CD14-positive monocyte (primary cell): ENCODE measurements around the gene LCORL. TPM values are rescaled to one million over a fixed set of nuclear protein-coding genes. Genes with fewer than 3 reads are reported as not detected.

Experiments used
- DNase-seq, 3 donors: peaks; one replicate each; pipeline ENCODE4 v3.0.0-alpha.2; 2011 to 2022
- H2AFZ ChIP-seq: 2 replicates; pipeline ENCODE4 v1.6.0; 2012; ENCODE audit warnings: mild to moderate bottlenecking, low read depth, low read length, inconsistent platforms; ENCODE audit not compliant: insufficient read depth, poor library complexity, severe bottlenecking
- H3K27ac ChIP-seq, 2 donors: 1 replicate in 1 of 2; 2 replicates in 1 of 2; pipeline ENCODE4 v1.5.1; 2012 to 2013; ENCODE audit warnings: low read length in 2 of 2, control low read depth in 1 of 2, inconsistent platforms in 1 of 2, low read depth in 1 of 2, mild to moderate bottlenecking in 1 of 2
- H3K27me3 ChIP-seq, 2 donors: one replicate each; pipeline versions ENCODE4 v1.6.0 to v1.6.1; 2011 to 2013; ENCODE audit warnings: low read length in 2 of 2; ENCODE audit not compliant: control insufficient read depth in 2 of 2, insufficient read depth in 2 of 2
- H3K36me3 ChIP-seq, 2 donors: replicated peaks in 1 of 2; 1 replicate in 1 of 2; 2 replicates in 1 of 2; pipeline versions ENCODE4 v1.5.1 to v1.6.1; 2012 to 2013; ENCODE audit warnings: low read length in 2 of 2, control low read depth in 1 of 2, inconsistent platforms in 1 of 2, mild to moderate bottlenecking in 1 of 2; ENCODE audit not compliant: insufficient read depth in 2 of 2, control insufficient read depth in 1 of 2
- H3K4me1 ChIP-seq, 2 donors: 1 replicate in 1 of 2; 2 replicates in 1 of 2; pipeline versions ENCODE4 v1.5.1 to v1.6.1; 2012 to 2013; ENCODE audit warnings: low read length in 2 of 2, control low read depth in 1 of 2, inconsistent platforms in 1 of 2, mild to moderate bottlenecking in 1 of 2, moderate library complexity in 1 of 2; ENCODE audit not compliant: insufficient read depth in 2 of 2, control insufficient read depth in 1 of 2
- H3K4me2 ChIP-seq: replicated peaks from 2 replicates; pipeline ENCODE3; 2012; ENCODE audit warnings: low read length, moderate library complexity, mild to moderate bottlenecking; ENCODE audit not compliant: poor library complexity, severe bottlenecking; ENCODE audit errors: extremely low read depth
- H3K4me3 ChIP-seq, 3 experiments: fragments of 200-600 bp in 1 of 3; sonication (generic) in 1 of 3; replicated peaks in 1 of 3; 1 replicate in 2 of 3; 2 replicates in 1 of 3; pipeline ENCODE4 v1.5.1; 2011 to 2013; ENCODE audit warnings: low read length in 3 of 3, mild to moderate bottlenecking in 3 of 3, control low read depth in 2 of 3, low read depth in 2 of 3, inconsistent platforms in 1 of 3, moderate library complexity in 1 of 3
- H3K79me2 ChIP-seq: 2 replicates; pipeline ENCODE4 v1.6.0; 2012; ENCODE audit warnings: mild to moderate bottlenecking, control low read depth, inconsistent platforms, low read length, moderate library complexity; ENCODE audit not compliant: insufficient read depth
- H3K9ac ChIP-seq: 2 replicates; pipeline ENCODE4 v1.6.0; 2017; ENCODE audit warnings: low read length, mild to moderate bottlenecking; ENCODE audit not compliant: insufficient read depth, poor library complexity, severe bottlenecking
- H3K9me3 ChIP-seq, 2 donors: replicated peaks in 1 of 2; 1 replicate in 1 of 2; 2 replicates in 1 of 2; pipeline versions ENCODE4 v1.5.1 to v1.6.1; 2012 to 2013; ENCODE audit warnings: low read length in 2 of 2, control low read depth in 1 of 2; ENCODE audit not compliant: control insufficient read depth in 1 of 2, insufficient read depth in 1 of 2
- H4K20me1 ChIP-seq: 2 replicates; pipeline ENCODE4 v1.6.0; 2012; ENCODE audit warnings: mild to moderate bottlenecking, low read length, control low read depth, moderate library complexity; ENCODE audit not compliant: insufficient read depth
- H3K27ac Mint-ChIP-seq, 7 donors: one replicate each; pipeline ENCODE4 v1.8.0; 2020; ENCODE audit warnings: mild to moderate bottlenecking in 7 of 7, mixed read lengths in 7 of 7, moderate library complexity in 6 of 7, inconsistent platforms in 2 of 7
- H3K27me3 Mint-ChIP-seq, 3 donors: one replicate each; pipeline ENCODE4 v1.8.0; 2021 to 2022; ENCODE audit warnings: low read depth in 3 of 3, mild to moderate bottlenecking in 3 of 3, mixed read lengths in 3 of 3, moderate library complexity in 3 of 3, inconsistent platforms in 1 of 3
- H3K36me3 Mint-ChIP-seq, 2 donors: one replicate each; pipeline ENCODE4 v1.8.0; 2020; ENCODE audit warnings: mixed read lengths in 2 of 2, inconsistent platforms in 1 of 2, mild to moderate bottlenecking in 1 of 2
- H3K4me1 Mint-ChIP-seq: one replicate; pipeline ENCODE4 v1.8.0; 2020; ENCODE audit warnings: mild to moderate bottlenecking, mixed read lengths
- H3K4me3 Mint-ChIP-seq, 2 donors: one replicate each; pipeline ENCODE4 v1.8.0; 2020; ENCODE audit warnings: mild to moderate bottlenecking in 2 of 2, mixed read lengths in 2 of 2, moderate library complexity in 1 of 2
- H3K9me3 Mint-ChIP-seq, 7 donors: one replicate each; pipeline ENCODE4 v1.8.0; 2020 to 2022; ENCODE audit warnings: mixed read lengths in 7 of 7, mild to moderate bottlenecking in 6 of 7, moderate library complexity in 6 of 7, inconsistent platforms in 2 of 7
- WGBS: methylation state at CpG from one replicate; pipeline ENCODE4 v1.1.5; 2013; ENCODE audit warnings: missing lambda C conversion rate; ENCODE audit not compliant: insufficient coverage; 5-methylcytosine and 5-hydroxymethylcytosine counted together
- intact Hi-C, 2 donors: fragments of 100-400 bp; cut with micrococcal nuclease; formaldehyde crosslinking; loops; one replicate each; pipeline versions ENCODE4 v1.15.0 to v1.15.1; 2023
- polyA plus RNA-seq, 3 donors: library from polyadenylated mRNA; depleted of rRNA in 1 of 3; unstranded in 2 of 3; stranded (reverse) in 1 of 3; fragments of 300-500 nt in 2 of 3; fragments of >200 nt in 1 of 3; fragmentation: Illumina TruSeq in 2 of 3; gene quantifications; 1 replicate in 2 of 3; 2 replicates in 1 of 3; pipeline ENCODE4 v1.2.3, GENCODE V29; 2012 to 2021
- TF ChIP-seq, protein P1 (sequence below): fragments of 200-600 bp; IDR thresholded peaks from one replicate; pipeline ENCODE4 v1.8.0; 2022; ENCODE audit warnings: antibody characterized with exemption, mild to moderate bottlenecking

Gene LCORL
- polyA plus RNA-seq, 3 donors, result 3.1 to 19.1 (median 9.6) TPM

DNA sequence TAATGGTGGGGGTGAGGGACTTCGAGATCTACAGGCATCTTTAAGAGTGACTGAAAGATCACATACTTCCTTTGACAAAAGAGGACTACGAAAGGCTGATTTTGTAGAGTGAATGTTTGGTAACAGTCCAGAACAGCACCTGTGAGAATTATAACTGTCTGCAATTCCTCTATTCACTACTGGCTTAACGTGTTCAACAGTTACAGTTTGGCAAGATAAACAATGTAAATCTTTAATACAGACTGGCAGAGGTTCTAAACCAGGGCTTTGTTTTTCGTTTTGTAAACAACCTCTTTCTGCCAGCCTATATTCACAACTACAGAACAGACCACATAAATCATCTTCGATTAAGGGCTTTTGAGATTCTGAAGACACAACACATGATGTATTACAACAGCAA lies 143.9 kb downstream of the LCORL start:
- no peak overlapping the region for H3K9ac ChIP-seq
- TF ChIP-seq, protein P1, sequence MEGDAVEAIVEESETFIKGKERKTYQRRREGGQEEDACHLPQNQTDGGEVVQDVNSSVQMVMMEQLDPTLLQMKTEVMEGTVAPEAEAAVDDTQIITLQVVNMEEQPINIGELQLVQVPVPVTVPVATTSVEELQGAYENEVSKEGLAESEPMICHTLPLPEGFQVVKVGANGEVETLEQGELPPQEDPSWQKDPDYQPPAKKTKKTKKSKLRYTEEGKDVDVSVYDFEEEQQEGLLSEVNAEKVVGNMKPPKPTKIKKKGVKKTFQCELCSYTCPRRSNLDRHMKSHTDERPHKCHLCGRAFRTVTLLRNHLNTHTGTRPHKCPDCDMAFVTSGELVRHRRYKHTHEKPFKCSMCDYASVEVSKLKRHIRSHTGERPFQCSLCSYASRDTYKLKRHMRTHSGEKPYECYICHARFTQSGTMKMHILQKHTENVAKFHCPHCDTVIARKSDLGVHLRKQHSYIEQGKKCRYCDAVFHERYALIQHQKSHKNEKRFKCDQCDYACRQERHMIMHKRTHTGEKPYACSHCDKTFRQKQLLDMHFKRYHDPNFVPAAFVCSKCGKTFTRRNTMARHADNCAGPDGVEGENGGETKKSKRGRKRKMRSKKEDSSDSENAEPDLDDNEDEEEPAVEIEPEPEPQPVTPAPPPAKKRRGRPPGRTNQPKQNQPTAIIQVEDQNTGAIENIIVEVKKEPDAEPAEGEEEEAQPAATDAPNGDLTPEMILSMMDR, result no peak
- no peak overlapping the region for H2AFZ ChIP-seq
- intact Hi-C loops, result no loop called here
- H4K20me1 ChIP-seq, result no peaks in the 10 kb centered on the region
- 92% methylated on average over 2 of the region's 5 CpGs for WGBS
- H3K27me3 ChIP-seq, result no peaks in the 10 kb centered on the region
- H3K27ac ChIP-seq, result no peak overlapping the region
- no peak overlapping the region for H3K4me2 ChIP-seq
- H3K9me3 ChIP-seq, result no peaks in the 10 kb centered on the region
- no peaks in the 10 kb centered on the region for H3K4me1 Mint-ChIP-seq
- H3K27me3 Mint-ChIP-seq, result no peaks in the 10 kb centered on the region
- H3K36me3 ChIP-seq, result peaks cover 0 to 2% of the 10 kb centered on the region in 2 donors
- no peak overlapping the region for H3K27ac Mint-ChIP-seq
- no peaks in the 10 kb centered on the region for H3K4me1 ChIP-seq
- peaks cover 0 to 4% (median 0%) of the 10 kb centered on the region in 7 donors for H3K9me3 Mint-ChIP-seq
- H3K36me3 Mint-ChIP-seq, result peaks cover 8 to 11% of the 10 kb centered on the region in 2 donors
- no peak overlapping the region for H3K4me3 Mint-ChIP-seq
- H3K79me2 ChIP-seq, result no peaks in the 10 kb centered on the region
- no peak for DNase-seq
- H3K4me3 ChIP-seq, result no peak overlapping the region

DNA sequence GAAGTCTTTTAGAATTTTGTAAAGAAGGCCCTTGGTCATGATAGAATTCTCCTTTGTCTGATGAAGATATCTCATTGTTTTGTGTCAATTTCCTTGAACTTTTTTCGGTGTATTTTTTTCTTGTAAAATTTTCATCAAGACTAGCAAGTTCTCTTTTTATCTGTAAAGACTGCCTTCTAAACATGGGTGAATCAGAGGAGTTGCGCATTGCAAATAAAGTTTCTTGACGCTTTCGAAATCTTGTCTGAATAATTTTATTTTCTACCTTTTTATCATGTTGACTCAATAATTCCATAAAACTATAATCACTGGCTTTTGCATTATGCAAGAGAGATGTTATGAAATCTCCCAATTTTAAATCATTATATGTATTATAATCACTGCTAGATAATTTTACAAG lies 144.6 kb downstream of the LCORL start:
- H3K27ac Mint-ChIP-seq, result no peak overlapping the region

More for the DNA sequence above, 144.6 kb downstream of the LCORL start:
- WGBS, result no CpG with 5 or more reads among the region's 4 CpGs
- DNase-seq, result no peak
- peaks cover 8 to 11% of the 10 kb centered on the region in 2 donors for H3K36me3 Mint-ChIP-seq
- Histone ChIP-seq H3K79me2 (no peaks in the 10 kb centered on the region), H3K9me3 (no peaks in the 10 kb centered on the region), H2AFZ (no peak overlapping the region), H3K4me2 (no peak overlapping the region), H3K36me3 (no peaks in the 10 kb centered on the region), H3K27me3 (no peaks in the 10 kb centered on the region), H3K9ac (no peak overlapping the region), H4K20me1 (no peaks in the 10 kb centered on the region), H3K27ac (no peak overlapping the region), H3K4me3 (no peak overlapping the region), H3K4me1 (no peaks in the 10 kb centered on the region)
- no peaks in the 10 kb centered on the region for H3K27me3 Mint-ChIP-seq
- H3K4me3 Mint-ChIP-seq, result no peak overlapping the region
- no peaks in the 10 kb centered on the region for H3K4me1 Mint-ChIP-seq
- TF ChIP-seq, protein P1, result no peak
- H3K9me3 Mint-ChIP-seq, result peaks cover 0 to 4% (median 0%) of the 10 kb centered on the region in 7 donors
- intact Hi-C loops, result no loop called here
